Activated T-cell treated with anti-CD3 and anti-CD28 coated beads for 24 hours (primary cell): ENCODE data around the gene ZCCHC10.
"Not testable (repeated sequence)": the region's sequence is repeated elsewhere in the genome, so short reads cannot be mapped to it uniquely, and the experiment has no call there.

Experiments used
- DNase-seq: peaks from one replicate; pipeline ENCODE4 v3.0.0-alpha.2; 2020; ENCODE audit warnings: low read depth

ZCCHC10 gene

GRCh38 chr5:132976852-132977251, 49.5 kb downstream of the ZCCHC10 start:
- no peak for DNase-seq

GRCh38 chr5:132972436-132972828, 53.9 kb downstream of the ZCCHC10 start:
- DNase-seq: not testable (repeated sequence)

- no peak for DNase-seq
Measured at GRCh38 chr5:132971483-132972435, 54.6 kb downstream of the ZCCHC10 start.

DNA sequence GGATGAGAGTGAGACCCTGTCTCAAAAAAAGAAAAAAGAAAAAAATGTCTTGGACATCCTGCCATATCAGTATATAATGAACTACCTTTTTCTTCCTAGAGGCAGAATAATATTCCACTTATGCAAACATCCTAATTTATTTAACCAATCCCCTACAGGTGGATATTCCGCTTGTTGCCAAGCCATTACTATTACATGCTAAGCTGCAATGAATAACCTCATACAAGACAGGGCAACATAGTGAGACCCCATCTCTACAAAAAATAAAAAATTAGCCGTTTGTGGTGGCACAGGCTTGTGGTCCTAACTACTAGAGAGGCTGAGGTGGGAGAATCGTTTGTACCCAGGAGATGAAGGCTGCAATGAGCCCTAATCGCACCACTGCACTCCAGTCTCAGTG, 61.2 kb downstream of the ZCCHC10 start:
- DNase-seq: no peak

GRCh38 chr5:132963171-132964104, 62.9 kb downstream of the ZCCHC10 start, which contains the start of gene AFF4:
AFF4 (minus strand) TSS chr5:132963634; CDS start chr5:132937189, 26,445 bp downstream.
- peak; percentile 76 for DNase-seq

DNA sequence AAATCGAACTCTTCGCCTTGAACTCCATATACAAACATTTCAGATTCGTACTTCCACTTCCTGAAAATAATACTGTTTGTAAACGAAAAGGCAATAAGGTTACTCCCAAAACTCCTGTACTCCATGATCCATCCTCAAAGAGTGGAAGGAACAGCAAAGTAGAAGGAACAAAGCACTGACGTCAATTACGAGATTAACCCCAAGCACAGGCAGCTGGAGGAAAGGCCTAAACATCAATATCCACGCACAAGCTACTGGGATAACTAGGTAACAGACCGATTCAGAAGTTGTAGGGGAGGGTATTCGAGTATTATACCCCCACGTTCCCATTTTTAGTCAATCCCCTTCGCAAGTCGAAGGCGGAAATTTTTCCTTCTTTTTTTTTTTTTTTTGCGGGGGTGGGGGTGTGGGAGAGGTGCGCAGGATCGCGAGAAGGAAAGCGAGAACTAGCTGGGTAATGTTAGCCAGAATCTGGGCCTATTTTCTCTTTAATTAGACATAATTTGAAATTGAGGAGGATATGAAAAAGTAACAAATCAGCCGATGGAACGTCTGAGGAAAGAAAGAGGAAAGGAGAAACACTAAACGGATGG, 63.8 kb downstream of the ZCCHC10 start:
- DNase-seq: no peak

DNA sequence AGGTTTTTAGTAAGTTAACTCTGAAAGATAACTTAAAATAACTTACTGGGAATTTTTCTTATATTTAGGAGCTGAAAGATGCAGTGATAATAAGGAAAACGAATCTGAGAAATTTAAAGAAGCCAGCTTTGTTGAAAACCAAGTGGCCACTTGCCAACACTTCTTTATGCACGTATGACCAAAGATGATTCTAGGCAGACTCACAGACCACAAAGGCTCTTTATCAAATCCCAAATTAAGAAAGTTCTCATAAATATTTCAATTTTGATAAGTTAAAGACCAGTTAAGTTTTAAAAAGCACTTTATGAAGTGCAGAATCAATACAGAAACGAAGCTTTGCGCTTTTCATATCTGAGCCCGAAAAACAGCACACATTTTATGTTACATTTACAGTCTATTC, 64.5 kb downstream of the ZCCHC10 start:
- DNase-seq: no peak

- DNase-seq: not testable (repeated sequence)
Measured at GRCh38 chr5:132961123-132961815, 65.1 kb downstream of the ZCCHC10 start.

GRCh38 chr5:132956166-132956799, 70.1 kb downstream of the ZCCHC10 start:
- DNase-seq: not testable (repeated sequence)

GRCh38 chr5:132953710-132954109, 72.6 kb downstream of the ZCCHC10 start:
- no peak for DNase-seq

DNA sequence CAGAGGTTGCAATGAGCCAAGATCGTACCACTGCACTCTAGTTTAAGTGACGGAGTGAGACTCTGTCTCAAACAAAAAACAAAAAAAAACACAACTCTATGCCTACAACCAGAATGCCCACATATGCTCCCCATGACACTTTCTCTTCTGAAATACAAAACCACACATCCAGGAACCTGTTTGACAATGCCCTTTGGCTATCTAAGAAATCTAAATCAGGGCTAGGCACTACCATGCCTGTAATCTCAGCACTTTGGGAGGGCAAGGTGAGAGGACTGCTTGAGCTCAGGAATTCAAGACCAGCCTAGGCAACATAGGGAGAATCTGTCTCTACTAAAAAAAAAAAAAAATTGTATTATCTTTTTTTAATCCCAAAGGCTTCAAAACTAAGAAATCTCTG, 73.5 kb downstream of the ZCCHC10 start:
- no peak for DNase-seq

DNA sequence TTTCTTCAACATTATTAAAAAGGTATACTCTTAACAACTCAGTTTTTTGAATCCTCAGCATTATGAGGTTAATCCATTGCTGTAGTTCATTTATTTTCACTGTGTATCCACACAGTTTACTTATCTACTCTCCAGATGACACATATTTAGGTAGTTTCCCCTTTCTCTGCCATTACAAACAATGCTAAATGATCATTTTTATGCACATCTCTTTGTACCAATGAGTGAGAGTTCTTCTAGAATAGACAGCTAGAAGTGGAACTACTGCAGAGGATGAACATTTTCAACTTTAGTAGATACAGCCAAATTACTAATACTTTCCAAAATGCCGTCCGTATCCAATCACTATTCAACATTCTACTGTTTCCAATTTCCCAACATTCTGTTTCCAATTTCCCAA, 74.5 kb downstream of the ZCCHC10 start:
- DNase-seq: no peak

DNA sequence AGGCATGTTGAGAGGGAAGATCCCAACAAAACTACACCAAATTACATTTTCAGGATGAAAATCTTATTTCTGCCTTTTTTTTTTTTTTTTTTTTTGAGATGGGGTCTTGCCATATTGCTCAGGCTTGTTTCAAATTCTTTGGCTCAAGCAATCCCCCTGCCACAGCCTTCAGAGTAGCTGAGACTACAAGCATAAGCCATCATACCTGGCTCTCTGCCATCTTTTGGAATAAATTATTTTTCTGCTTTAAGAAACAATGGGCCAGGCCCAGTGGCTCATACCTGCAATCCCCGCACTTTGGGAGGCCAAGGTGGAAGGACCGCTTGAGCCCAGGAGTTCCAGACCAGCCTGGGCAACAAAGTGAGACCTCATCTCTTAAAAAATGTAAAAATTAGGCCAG, 77.2 kb downstream of the ZCCHC10 start:
- DNase-seq: no peak

- no peak for DNase-seq
Measured at GRCh38 chr5:132947671-132948070, 78.7 kb downstream of the ZCCHC10 start.
